Fibroblast of villous mesenchyme (primary cell): Measurements from ENCODE around the gene TMEM182. TPM values are rescaled to one million over a fixed set of nuclear protein-coding genes. Genes with fewer than 3 reads are reported as not detected.

ENCODE experiments used
- DNase-seq: peaks from one replicate; pipeline ENCODE4 v3.0.0-alpha.2; 2010; ENCODE audit warnings: low read depth
- H3K4me3 ChIP-seq: 2 replicates; pipeline ENCODE4 v1.5.1; 2011; ENCODE audit warnings: low read depth, mild to moderate bottlenecking, low read length
- total RNA-seq: library from RNA; depleted of rRNA; stranded (reverse); fragments of >200 nt; gene quantifications from 2 replicates; pipeline ENCODE4 v1.2.3, GENCODE V29; 2012
- TF ChIP-seq, protein P1 (sequence below): IDR thresholded peaks from 2 replicates; pipeline ENCODE4 v1.5.1; 2012; ENCODE audit warnings: low read depth, mild to moderate bottlenecking, low read length; ENCODE audit not compliant: insufficient read depth

Gene TMEM182
- total RNA-seq, 1 donor = 1.3 TPM

DNA sequence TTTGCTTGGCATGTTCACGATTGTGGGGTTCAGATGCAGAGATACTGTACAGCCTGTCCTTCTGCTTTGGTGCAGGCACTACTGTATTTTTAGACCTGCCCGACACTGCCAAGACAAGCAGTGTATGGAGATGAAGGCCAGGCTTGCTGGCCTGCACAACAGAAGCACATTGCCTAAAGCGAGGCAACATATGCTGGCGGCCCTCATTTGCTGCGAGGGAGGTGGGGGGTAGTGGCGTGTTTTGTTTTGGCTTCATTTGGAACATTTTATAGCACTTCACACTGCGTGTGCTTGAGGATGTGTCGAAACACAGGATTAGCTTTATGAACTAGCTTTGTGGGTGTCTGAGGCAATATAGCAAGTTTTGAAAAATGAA, 27.0 kb downstream of the TMEM182 start:
- TF ChIP-seq, protein P1, sequence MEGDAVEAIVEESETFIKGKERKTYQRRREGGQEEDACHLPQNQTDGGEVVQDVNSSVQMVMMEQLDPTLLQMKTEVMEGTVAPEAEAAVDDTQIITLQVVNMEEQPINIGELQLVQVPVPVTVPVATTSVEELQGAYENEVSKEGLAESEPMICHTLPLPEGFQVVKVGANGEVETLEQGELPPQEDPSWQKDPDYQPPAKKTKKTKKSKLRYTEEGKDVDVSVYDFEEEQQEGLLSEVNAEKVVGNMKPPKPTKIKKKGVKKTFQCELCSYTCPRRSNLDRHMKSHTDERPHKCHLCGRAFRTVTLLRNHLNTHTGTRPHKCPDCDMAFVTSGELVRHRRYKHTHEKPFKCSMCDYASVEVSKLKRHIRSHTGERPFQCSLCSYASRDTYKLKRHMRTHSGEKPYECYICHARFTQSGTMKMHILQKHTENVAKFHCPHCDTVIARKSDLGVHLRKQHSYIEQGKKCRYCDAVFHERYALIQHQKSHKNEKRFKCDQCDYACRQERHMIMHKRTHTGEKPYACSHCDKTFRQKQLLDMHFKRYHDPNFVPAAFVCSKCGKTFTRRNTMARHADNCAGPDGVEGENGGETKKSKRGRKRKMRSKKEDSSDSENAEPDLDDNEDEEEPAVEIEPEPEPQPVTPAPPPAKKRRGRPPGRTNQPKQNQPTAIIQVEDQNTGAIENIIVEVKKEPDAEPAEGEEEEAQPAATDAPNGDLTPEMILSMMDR = no peak
- DNase-seq = peak; percentile 37
- H3K4me3 ChIP-seq = no peak overlapping the region

DNA sequence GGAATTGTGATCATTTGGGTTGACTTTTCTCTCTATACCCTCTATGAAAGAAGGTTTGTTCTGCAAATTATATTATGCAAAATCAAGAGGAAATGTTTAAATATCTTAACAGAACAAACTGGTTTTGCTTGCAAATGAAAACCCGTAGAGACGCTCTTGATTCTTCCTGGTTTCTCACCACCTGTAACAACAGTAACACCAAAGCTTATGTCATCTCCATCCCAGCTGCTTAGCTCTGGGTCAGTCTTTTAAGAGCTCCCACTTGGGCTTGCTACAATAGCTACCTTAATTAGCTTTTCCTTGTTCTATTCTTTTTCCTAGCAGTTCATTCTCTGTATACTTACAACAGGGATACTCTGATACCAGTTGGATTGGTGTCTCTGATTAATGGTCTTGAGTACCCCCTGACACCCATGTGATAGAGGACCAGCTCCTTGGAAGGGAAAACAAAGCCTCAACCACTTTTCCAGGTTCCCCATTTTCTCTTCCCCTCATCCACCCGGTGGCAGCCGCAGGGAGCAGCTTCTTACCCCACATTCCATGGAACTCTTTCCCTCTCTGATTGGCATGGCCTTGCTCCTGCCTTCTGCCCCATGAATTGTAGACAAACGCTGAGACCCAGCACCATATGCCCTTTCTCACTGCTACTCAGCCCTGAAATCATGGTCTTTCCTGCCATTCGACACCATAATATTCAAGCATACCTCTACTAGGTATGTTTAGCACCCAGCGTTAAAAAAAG, 27.7 kb downstream of the TMEM182 start:
- no peak overlapping the region for H3K4me3 ChIP-seq
- TF ChIP-seq, protein P1 = no peak
- DNase-seq = no peak

DNA sequence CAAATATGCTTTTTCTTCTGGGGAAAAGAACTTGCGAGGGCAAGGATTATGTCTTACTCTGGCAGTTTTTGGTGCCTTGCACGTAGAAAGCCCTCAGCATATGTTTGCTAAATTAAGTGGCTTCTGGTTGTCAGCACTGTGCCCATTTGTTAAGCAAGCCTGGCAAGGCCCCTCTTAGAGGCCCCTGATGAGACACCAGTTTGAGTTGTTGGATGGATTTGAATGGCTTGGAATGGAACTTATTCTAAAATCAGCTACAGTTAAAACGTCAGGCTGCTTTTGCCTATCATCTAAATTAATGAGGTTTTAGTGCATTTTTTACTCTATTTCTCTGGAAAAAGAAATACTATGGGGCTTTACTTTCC, 28.2 kb downstream of the TMEM182 start:
- DNase-seq = no peak
- TF ChIP-seq, protein P1 = no peak
- H3K4me3 ChIP-seq = no peak overlapping the region

DNA sequence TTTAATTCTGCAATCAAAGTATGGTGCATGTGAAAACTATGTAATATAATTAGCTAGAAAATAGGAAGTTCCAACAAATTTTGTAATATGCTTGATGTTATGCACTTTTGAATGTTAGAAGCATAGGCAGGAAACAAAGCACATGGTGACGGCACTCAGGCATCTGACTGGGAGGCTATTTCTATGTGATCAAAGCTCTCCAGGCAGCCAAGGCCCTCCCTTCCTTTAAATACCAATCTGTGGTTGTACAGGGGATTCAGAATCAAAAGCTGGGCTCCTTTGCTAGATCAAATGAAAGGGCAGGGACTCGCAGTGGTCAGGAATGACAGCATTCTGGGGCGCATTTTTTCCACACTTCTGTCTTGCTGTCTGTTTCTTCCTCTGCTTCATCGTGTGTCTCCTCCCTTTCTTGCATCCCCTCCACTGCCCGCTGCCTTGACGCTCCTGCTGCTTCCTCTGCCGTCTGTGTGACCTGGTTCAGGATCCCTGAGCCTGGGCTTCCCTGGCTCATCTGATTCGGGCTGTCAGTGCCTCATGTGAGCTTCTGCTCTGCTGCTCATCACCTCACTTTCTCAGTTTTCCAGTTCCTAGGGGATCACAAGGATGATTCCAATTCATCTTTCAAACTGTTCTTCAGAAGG, 30.9 kb downstream of the TMEM182 start:
- DNase-seq = no peak
- TF ChIP-seq, protein P1 = no peak
- H3K4me3 ChIP-seq = no peak overlapping the region

DNA sequence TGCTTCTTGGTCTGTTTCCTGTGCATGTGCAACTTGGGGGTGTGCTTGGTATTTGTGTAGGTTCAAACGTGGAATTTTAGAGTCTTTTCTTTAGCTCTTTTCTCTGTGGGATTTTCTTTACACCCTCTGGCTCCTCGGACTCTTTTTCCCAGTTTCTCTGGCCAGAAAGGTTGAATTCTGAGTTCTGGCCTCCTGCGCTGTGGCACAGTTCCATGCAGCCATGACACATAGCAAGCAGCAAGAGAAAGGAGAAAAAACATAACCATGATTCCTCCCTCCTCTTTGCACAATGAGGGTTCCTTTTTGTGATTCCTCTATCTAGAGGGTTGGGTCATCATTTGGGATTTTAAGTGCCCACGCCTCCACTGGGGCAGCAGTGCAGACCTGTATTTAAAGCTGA, 33.8 kb downstream of the TMEM182 start:
- TF ChIP-seq, protein P1 = no peak
- DNase-seq = no peak
- H3K4me3 ChIP-seq = no peak overlapping the region

DNA sequence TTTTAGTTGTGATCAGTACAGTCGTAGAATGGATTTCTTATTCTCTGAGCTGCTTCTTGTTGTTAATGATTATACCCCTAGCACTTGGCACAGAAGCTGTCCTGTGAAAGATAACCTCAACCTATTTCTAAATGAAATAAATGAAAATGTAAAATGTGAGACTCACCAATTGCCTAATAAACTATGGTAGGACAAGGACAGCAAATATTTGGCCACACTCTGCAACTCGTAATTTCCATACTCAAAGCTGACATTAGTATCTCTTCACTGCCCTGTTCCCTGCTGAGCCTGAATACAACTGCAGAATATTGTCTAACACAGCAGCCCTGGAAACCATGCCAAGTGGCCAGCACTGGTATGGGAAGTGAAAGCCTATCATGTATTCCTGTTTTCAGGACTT, 34.5 kb downstream of the TMEM182 start:
- no peak for DNase-seq
- TF ChIP-seq, protein P1 = no peak
- H3K4me3 ChIP-seq = no peak overlapping the region
